22Rv1 (cell line): ENCODE results near the gene KDELR1.

Source experiments
- H3K27ac ChIP-seq: fragments of 450-650 bp; 2 replicates; pipeline ENCODE4 v1.5.1; 2017
- ZFX ChIP-seq: fragments of 450-650 bp; IDR thresholded peaks from 2 replicates; pipeline ENCODE4 v1.6.1; 2017; ENCODE audit warnings: antibody characterized with exemption, borderline replicate concordance
- TF ChIP-seq, protein P1 (sequence below): fragments of 450-650 bp; IDR thresholded peaks from 2 replicates; pipeline ENCODE4 v1.5.1; 2017; ENCODE audit warnings: mild to moderate bottlenecking

KDELR1 gene

DNA sequence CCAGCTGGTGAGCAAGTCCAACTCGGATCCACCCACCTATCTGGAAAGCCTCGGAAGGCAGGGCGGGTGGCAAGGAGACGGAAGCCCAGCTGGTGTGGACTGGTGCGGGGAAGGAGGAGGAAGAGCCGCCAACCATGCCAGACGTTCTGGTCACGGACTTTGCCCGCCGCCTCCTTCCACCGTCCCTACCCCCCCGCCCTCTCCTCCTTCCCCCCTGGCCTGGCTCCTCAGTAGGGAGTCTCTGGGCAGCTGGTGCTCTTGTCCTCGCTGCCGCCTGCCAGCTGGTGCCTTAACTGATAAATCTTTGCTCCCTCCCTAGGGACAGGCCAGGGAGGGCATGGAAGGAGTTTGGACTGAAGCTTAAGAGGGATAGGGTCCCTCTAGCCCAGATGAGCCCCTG lies 22.4 kb downstream of the KDELR1 start:
- no peak for TF ChIP-seq ZFX
- TF ChIP-seq, protein P1, sequence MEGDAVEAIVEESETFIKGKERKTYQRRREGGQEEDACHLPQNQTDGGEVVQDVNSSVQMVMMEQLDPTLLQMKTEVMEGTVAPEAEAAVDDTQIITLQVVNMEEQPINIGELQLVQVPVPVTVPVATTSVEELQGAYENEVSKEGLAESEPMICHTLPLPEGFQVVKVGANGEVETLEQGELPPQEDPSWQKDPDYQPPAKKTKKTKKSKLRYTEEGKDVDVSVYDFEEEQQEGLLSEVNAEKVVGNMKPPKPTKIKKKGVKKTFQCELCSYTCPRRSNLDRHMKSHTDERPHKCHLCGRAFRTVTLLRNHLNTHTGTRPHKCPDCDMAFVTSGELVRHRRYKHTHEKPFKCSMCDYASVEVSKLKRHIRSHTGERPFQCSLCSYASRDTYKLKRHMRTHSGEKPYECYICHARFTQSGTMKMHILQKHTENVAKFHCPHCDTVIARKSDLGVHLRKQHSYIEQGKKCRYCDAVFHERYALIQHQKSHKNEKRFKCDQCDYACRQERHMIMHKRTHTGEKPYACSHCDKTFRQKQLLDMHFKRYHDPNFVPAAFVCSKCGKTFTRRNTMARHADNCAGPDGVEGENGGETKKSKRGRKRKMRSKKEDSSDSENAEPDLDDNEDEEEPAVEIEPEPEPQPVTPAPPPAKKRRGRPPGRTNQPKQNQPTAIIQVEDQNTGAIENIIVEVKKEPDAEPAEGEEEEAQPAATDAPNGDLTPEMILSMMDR, result no peak
- no peak overlapping the region for H3K27ac ChIP-seq

DNA sequence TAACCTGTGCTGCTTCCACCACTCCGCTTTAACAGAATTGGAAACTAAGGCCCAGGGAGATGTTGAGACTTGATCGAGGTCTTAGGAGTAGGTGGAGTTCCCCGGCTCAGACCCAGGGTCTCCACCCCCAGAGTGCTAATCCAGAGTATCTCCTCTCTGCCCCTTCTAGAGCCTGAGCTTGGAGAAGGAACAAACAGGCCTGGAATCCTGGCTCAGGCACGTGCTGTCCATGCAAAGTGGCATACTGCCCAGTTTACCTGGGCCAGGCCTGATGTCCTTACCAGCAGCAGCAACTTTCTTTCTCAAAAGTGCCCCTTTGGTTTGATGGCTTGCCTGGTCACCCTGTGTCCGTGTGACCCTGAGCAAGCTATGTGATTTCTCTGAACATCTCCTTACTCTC lies 23.5 kb downstream of the KDELR1 start:
- H3K27ac ChIP-seq, result peak overlapping the region; percentile 40; the same call in 1 of the 2 replicates
- TF ChIP-seq, protein P1, result no peak
- TF ChIP-seq ZFX, result no peak

DNA sequence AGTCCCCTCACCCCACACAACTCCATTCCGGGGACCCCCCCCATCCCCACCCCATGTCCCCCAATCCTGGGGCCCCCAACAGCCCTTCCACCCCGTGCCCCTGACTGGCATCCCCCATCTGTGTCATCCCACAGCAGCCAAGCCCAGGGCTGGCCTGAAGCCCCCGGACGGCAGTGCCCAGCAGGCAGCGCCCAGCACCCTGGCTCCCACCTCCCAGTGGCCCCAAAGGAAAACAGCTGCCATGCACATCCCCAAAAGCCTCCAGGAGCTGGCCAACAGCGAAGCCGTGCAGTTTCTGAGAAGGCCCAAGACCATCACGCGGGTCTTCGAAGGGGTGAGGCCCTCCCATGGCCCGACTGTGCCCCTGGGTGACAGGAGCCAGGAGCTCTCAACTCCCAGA lies 25.7 kb downstream of the KDELR1 start:
- H3K27ac ChIP-seq, result peak overlapping the region; percentile 40; the same call in 1 of the 2 replicates
- TF ChIP-seq ZFX, result no peak
- TF ChIP-seq, protein P1, result no peak

DNA sequence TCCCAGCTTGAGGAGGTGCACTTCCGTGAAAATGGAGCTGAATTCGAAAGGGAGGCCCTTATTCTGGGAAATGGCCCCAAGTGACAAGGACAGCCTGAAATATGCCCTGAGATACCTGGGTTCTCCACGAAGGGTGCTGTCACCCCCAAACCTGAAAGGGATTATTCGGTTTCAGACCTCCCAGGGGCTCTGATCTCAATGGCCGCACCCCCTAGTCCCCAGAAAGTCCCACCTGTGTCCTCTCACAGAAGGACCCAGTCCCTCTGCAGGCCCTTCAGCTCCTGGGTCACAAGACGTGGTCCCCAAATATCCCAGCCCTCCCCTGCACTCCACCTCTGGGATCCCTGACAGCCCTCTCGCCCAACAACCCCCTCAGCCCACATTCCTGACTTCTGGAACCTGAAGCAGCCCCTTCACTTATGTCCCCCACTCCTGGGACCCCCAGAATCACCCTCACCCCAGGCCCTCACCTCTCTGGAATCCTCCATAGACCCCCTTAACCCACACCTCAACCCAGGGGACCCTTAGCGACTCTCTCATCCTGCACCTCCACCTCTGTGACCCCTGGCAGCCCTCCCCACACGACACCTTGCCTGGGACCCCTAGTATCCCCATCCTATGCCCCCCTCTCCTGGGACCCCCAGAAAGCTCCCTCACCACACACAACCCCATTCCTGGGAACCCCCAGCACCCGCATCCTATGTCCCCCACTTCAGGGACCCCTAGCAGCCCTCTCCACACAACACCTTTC lies 26.6 kb downstream of the KDELR1 start:
- H3K27ac ChIP-seq, result peak overlapping the region; percentile 98
- TF ChIP-seq, protein P1, result no peak
- TF ChIP-seq ZFX, result no peak

DNA sequence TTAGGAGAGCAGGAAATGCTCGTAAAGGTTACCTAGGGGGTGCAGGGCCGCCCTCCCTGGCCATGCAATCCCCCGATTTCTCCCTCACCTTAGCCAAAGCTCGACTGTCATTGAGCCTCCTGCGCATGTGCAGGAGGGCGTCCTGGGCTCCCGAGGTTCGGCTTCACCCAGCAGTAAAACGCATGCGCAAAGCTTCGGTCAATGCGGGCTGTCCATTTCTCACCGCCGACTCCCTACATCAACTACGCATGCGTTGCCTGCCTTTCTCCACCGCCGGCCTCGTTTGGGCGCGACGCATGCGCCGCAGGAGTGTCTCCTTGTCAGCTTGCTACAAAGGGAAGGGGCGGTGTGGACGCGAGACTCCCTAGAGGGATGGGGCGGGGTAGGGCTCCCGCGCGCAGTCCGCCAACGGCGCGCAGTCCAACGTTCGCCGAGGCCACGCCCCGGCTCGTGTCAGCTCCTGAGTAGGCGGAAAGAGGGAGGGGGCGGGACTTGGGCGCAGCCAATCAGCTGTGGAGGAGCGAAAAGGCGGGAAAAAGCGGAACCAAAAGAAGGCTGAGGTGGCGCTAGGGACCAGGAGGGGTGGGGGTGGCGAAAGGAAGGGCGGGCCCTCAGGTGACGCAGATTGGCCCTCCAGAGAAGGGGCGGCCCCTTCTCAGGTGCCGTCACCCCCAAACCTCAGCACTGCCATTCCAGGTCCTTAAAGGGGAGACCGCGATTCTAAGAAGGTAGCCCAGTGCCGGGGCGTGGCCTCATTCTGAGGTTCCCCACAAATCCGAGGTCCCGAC lies 27.3 kb downstream of the KDELR1 start, which contains the start of the genes SYNGR4 and TMEM143:
Gene SYNGR4, plus strand, starts transcription at position 558 of the 788 bp plus-strand sequence. CDS start 1,476 bp downstream, outside the sequence.
Gene TMEM143, minus strand, starts transcription at position 131 of the 788 bp plus-strand sequence. Its CDS starts 20 bp downstream, at position 111.
- no peak for TF ChIP-seq ZFX
- TF ChIP-seq, protein P1, result no peak
- H3K27ac ChIP-seq, result peak within 1 kb of the TSS; percentile 98

DNA sequence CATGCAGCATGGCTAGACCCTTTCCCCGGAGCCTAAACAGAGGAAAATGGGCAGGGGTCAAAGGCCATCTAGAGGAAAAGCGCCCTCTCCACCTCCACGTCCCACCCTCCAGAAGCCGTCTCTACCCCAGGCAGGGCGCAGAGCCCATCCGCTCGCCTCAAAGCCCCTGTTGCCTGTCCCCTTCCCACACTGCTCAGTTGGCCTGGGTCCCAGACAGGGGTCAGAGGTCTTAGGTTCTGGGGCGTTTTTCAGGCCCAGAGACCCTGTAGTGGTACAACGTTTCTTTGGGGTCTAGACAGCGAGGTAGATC lies 27.9 kb downstream of the KDELR1 start:
- TF ChIP-seq ZFX, result no peak
- TF ChIP-seq, protein P1, result no peak
- peak overlapping the region; percentile 98 for H3K27ac ChIP-seq
